MCF 10A (cell line): ENCODE results near the gene ZDBF2. TPM values are rescaled to one million over a fixed set of nuclear protein-coding genes. Genes with fewer than 3 reads are reported as not detected.
"Not testable (repeated sequence)": the region's sequence is repeated elsewhere in the genome, so short reads cannot be mapped to it uniquely, and the experiment has no call there.

Experiments used
- Bru-seq: library from RNA; stranded (reverse); fragments of 400-500 nt; gene quantifications from one replicate; lab custom pipeline; 2021; lab: Mats Ljungman, UMichigan
- BruChase-seq, 2 experiments: library from RNA; stranded (reverse); fragments of 400-500 nt; gene quantifications; one replicate each; lab custom pipeline; 2021; lab: Mats Ljungman, UMichigan
- BruUV-seq: library from RNA; stranded (reverse); fragments of 400-500 nt; replicated peaks from 2 replicates; lab custom pipeline; 2021; lab: Mats Ljungman, UMichigan
- CTCF ChIA-PET: fragments of 300-600 bp; sonication (Branson Sonifier 250); formaldehyde crosslinking; extraction: SDS; loops from one replicate; lab custom pipeline; 2021; ENCODE audit warnings: antibody characterized with exemption, inconsistent platforms; lab: Yijun Ruan, JAX
- POLR2A ChIA-PET: fragments of 300-600, 350-650 bp; sonication (Branson Sonifier 250); formaldehyde crosslinking; extraction: SDS; loops from one replicate; lab custom pipeline; 2020; ENCODE audit warnings: antibody characterized with exemption, inconsistent platforms; lab: Yijun Ruan, JAX
- DNase-seq: peaks from one replicate; pipeline ENCODE4 v3.0.0-alpha.2; 2018; ENCODE audit not compliant: unreplicated experiment
- H3K27ac Mint-ChIP-seq: one replicate; pipeline ENCODE4 v1.8.0; 2022; ENCODE audit warnings: mild to moderate bottlenecking, low read depth, mixed read lengths; ENCODE audit not compliant: unreplicated experiment
- H3K27me3 Mint-ChIP-seq: one replicate; pipeline ENCODE4 v1.8.0; 2022; ENCODE audit warnings: mixed read lengths; ENCODE audit not compliant: insufficient read depth, unreplicated experiment
- H3K36me3 Mint-ChIP-seq: one replicate; pipeline ENCODE4 v1.8.0; 2022; ENCODE audit warnings: mild to moderate bottlenecking, moderate library complexity, mixed read lengths; ENCODE audit not compliant: insufficient read depth, unreplicated experiment
- H3K4me1 Mint-ChIP-seq: one replicate; pipeline ENCODE4 v1.8.0; 2022; ENCODE audit warnings: mixed read lengths; ENCODE audit not compliant: insufficient read depth, unreplicated experiment
- H3K4me3 Mint-ChIP-seq: one replicate; pipeline ENCODE4 v1.8.0; 2022; ENCODE audit warnings: mild to moderate bottlenecking, moderate library complexity, mixed read lengths; ENCODE audit not compliant: unreplicated experiment
- H3K9me3 Mint-ChIP-seq: one replicate; pipeline ENCODE4 v1.8.0; 2022; ENCODE audit warnings: mixed read lengths; ENCODE audit not compliant: unreplicated experiment
- intact Hi-C: fragments of 100-400 bp; cut with micrococcal nuclease; formaldehyde crosslinking; loops from 2 replicates; pipeline ENCODE4 v1.14.1; 2022
- long read RNA-seq: library from polyadenylated mRNA; stranded (forward); transcript quantifications from one replicate; pipeline ENCODE4 v2.0.0, GENCODE V29; 2022
- total RNA-seq: library from RNA; stranded (reverse); gene quantifications from 2 replicates; pipeline ENCODE4 v1.2.3, GENCODE V29; 2022
- TF ChIP-seq, protein P1 (sequence below): fragments of 200-600 bp; IDR thresholded peaks from one replicate; pipeline ENCODE4 v1.8.0; 2022; ENCODE audit warnings: antibody characterized with exemption, mild to moderate bottlenecking; ENCODE audit not compliant: unreplicated experiment

ZDBF2 gene
- 15.6 and 21.3 TPM in 2 replicates for total RNA-seq
- percentile 82 among the genes with signal in this experiment for Bru-seq, nascent RNA
- percentile 93 among the genes with signal in this experiment for BruChase-seq, experiment 1, labeled RNA remaining after a 6-hour chase
- BruChase-seq, experiment 2, labeled RNA remaining after a 2-hour chase = percentile 91 among the genes with signal in this experiment
- long read RNA-seq, partial matches to known transcripts = 0 of 9 reads
- long read RNA-seq, other reads (novel, unspliced or antisense) = 9 of 9 reads

DNA sequence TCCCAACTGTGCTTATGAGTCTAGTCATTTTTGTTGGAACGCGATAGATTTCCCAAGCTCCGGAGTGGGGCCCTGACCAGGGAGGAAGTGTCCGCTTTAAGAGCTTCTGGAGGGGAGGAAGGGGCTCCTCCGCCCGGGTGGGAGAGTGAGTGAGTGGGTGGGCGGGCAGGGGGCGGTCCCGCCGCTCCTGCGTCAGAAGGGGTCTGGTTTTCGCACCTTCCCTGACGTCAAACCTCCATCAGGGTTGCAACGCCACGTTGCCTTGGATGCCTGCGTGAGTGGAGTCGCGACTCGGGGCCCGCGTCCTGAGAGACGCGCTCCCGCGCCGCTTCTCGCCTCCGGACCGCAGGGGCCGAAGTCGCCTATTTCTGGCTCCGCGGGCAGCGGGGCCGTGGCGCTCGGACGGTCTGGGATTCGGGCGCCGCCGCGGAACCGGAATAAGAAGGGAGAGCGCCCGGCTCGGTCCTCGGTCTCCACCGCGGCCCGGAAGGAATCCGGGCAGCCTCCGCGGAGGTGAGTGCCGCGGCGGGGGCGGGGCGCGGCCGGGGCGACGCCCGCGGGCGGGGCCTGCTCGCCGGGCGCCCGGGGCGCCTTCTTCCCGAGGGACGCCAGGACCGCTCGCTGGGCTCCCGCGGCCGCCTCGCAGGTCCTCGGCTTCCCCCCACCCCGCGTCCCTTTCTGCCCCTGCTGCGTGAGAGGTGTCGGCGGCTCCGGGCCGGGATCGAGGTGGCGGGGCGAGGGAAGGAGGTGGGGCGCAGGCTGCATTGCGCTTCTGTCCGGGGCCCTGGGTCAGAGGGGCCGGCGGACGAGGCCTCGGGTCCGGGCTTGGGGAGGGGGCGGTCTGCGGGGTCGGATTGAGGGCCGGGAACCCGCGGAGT lies at the start of gene ZDBF2:
TSS of gene ZDBF2 (plus strand) at position 230 of the 878 bp plus-strand sequence. CDS start 7,187 bp downstream, outside the sequence.
- ChIA-PET POLR2A (interaction anchor here (1.5 to 3.5 kb wide), 2 partner anchors 56 to 114 kb away, joined by 5 to 30 read pairs; partner anchors contain the start of genes EEF1B2 and NDUFS1), CTCF (interaction anchor here (0.6 kb wide), 1 partner anchor 104 kb away, joined by 3 read pairs; no protein-coding TSS in a partner anchor)
- H3K27me3 Mint-ChIP-seq = no peaks in the 10 kb centered on the region
- intact Hi-C loops = no loop called here
- TF ChIP-seq, protein P1, sequence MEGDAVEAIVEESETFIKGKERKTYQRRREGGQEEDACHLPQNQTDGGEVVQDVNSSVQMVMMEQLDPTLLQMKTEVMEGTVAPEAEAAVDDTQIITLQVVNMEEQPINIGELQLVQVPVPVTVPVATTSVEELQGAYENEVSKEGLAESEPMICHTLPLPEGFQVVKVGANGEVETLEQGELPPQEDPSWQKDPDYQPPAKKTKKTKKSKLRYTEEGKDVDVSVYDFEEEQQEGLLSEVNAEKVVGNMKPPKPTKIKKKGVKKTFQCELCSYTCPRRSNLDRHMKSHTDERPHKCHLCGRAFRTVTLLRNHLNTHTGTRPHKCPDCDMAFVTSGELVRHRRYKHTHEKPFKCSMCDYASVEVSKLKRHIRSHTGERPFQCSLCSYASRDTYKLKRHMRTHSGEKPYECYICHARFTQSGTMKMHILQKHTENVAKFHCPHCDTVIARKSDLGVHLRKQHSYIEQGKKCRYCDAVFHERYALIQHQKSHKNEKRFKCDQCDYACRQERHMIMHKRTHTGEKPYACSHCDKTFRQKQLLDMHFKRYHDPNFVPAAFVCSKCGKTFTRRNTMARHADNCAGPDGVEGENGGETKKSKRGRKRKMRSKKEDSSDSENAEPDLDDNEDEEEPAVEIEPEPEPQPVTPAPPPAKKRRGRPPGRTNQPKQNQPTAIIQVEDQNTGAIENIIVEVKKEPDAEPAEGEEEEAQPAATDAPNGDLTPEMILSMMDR = no peak
- no TSS peak for BruUV-seq
- no peaks in the 10 kb centered on the region for H3K4me1 Mint-ChIP-seq
- DNase-seq = peak; percentile 52
- H3K9me3 Mint-ChIP-seq = no peaks in the 10 kb centered on the region
- peak within 1 kb of the TSS; percentile 89 for H3K27ac Mint-ChIP-seq
- no peaks in the 10 kb centered on the region for H3K36me3 Mint-ChIP-seq
- H3K4me3 Mint-ChIP-seq = peak within 1 kb of the TSS; percentile 76

DNA sequence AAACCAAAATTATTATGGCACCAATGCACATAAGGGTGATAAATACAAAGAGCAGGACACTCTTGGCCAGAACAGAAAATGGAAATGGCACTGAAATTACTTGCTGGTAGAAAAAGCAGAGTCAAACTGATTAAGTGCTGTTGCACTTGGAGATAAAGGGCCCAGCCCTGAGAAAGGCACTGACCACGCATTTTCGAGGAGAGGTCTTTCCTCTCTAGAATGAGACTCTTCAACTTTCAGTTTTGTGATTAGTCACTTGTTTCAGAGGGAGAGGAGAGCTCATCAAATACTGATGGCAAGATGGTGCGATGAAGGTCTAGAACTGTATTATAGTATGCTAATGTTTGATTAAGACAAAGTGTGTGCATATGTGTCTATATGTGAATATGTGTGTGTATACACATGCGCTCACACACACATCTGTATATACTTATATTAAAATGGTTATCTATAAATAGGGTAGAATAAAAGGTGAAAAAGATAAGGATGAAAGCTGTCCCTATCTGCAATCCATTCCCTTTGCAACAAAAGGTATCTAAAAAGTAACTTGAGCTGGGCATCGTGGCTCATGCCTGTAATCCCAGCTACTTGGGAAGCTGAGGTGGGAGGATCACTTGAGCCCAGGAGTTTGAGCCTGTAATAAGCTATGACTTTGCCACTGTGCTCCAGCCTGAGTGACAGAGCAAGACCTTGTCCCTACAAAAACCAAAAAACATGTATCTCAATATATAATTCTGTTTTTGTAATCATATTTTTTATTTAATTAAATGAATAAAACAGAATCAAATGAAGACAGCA lies 48.8 kb upstream of the ZDBF2 start:
- no peak for DNase-seq
- POLR2A ChIA-PET = interaction anchor here (0.6 to 2.5 kb wide), 6 partner anchors 11 to 614 kb away, joined by 3 to 12 read pairs (median 3); partner anchors contain the start of genes EEF1B2 and NDUFS1
- intact Hi-C loops = no loop called here
- Mint-ChIP-seq H3K4me1 (peaks cover 11% of the 10 kb centered on the region), H3K36me3 (no peaks in the 10 kb centered on the region), H3K27ac (no peak overlapping the region), H3K9me3 (peaks cover 4% of the 10 kb centered on the region), H3K27me3 (no peaks in the 10 kb centered on the region), H3K4me3 (no peak overlapping the region)
- CTCF ChIA-PET = interaction anchor here (1.3 to 2.5 kb wide), 2 partner anchors 13 to 35 kb away, joined by 3 to 13 read pairs; a partner anchor contains a TSS
- TF ChIP-seq, protein P1 = no peak
- no TSS peak for BruUV-seq

DNA sequence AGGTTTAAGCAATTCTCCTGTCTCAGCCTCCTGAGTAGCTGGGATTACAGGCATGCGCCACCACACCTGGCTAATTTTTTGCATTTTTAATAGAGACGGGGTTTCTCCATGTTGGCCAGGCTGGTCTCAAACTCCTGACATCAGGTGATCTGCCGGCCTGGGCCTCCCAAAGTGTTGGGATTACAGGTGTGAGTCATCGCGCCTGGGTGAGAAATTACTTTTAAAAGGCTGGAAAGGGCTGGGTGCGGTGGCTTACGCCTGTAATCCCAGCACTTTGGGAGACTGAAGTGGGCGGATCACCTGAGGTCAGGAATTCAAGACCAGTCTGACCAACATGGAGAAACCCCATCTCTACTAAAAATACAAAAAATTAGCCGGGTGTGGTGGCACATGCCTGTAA lies 45.8 kb upstream of the ZDBF2 start:
- intact Hi-C loops, H3K9me3 Mint-ChIP-seq, DNase-seq, BruUV-seq, H3K27me3 Mint-ChIP-seq, H3K36me3 Mint-ChIP-seq, H3K4me3 Mint-ChIP-seq, CTCF ChIA-PET: not testable (repeated sequence)
- Mint-ChIP-seq H3K27ac (peak overlapping the region; percentile 81), H3K4me1 (peaks cover 17% of the 10 kb centered on the region)
- POLR2A ChIA-PET = interaction anchor here (5.4 kb wide), 1 partner anchor 16 kb away, joined by 61 read pairs; a partner anchor contains a TSS

DNA sequence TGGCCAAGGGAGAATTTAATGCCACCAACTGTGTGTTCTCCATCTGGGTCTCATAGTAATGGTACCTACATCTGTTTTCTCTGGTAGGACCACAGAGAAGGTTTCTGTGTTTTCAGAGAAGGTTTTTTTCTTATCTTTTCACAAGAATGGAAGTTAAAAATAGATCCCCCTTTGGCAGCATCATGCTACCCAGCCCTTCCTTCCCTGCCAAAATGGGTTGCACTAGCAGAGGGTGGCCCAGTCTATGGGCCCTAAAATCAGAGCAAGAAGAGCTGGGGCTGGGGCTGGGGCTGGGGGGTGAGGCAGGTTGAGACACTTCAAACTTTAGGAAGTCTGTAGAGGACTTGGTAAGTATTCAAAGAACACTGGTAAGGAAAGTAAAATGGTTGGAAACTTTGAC lies 44.8 kb upstream of the ZDBF2 start:
- no peaks in the 10 kb centered on the region for H3K27me3 Mint-ChIP-seq
- CTCF ChIA-PET = interaction anchor here (0.5 to 1.8 kb wide), 15 partner anchors 9 to 133 kb away, joined by 3 to 14 read pairs (median 4); partner anchors contain the start of genes EEF1B2 and NDUFS1
- H3K36me3 Mint-ChIP-seq = no peaks in the 10 kb centered on the region
- TF ChIP-seq, protein P1 = no peak
- POLR2A ChIA-PET = interaction anchor here (0.6 to 5.4 kb wide), 16 partner anchors 9 to 251 kb away, joined by 3 to 61 read pairs (median 4); partner anchors contain the start of genes EEF1B2 and NDUFS1
- no peak overlapping the region for H3K4me3 Mint-ChIP-seq
- intact Hi-C loops = no loop called here
- H3K27ac Mint-ChIP-seq = peak overlapping the region; percentile 2
- peaks cover 17% of the 10 kb centered on the region for H3K4me1 Mint-ChIP-seq
- no peak for DNase-seq
- H3K9me3 Mint-ChIP-seq = no peaks in the 10 kb centered on the region
- BruUV-seq = no TSS peak
